ENCODE data around the gene KASH5.

KASH5 gene

DNA sequence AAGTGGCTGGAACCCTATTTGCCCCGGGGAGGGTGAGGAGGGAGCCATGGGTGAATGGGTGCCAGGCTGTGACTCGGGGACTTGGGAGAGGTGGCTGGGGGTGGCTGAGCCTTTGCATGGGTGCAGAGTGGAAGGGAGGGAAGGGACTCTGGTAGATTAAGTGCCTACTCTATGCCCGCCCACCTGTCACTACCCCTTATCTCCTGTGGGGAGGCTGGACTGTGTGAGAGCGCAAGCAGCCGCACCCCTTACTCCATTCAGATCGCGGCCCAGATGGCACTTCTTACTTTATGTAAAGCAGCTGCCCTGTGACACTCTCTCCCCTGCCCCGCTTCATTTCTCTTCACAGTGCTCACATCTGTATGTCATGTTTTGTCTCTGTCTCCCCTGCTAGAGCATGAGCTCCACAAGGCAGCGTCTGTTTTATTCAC is 2.9 kb downstream of the KASH5 start:
- H3K36me3 ChIP-seq (ENCODE audit: insufficient read depth, insufficient read length, low read length): no peaks in the 10 kb centered on the region
- H3K4me3 ChIP-seq (ENCODE audit: insufficient read length, low read depth): no peak overlapping the region
- no peak for DNase-seq (ENCODE audit: low read depth, low spot score)
- peaks cover 14% of the 10 kb centered on the region for H3K4me1 ChIP-seq (ENCODE audit: insufficient read depth, insufficient read length)
- H3K9me3 ChIP-seq (ENCODE audit: insufficient read depth, low read length): no peaks in the 10 kb centered on the region
- no peak overlapping the region for H3K9ac ChIP-seq (ENCODE audit: insufficient read length, low read depth)
- no peaks in the 10 kb centered on the region for H3K27me3 ChIP-seq (ENCODE audit: insufficient read depth, insufficient read length)
- TF ChIP-seq SUZ12 (IDR thresholded peaks at IDR 0.05; ENCODE audit: extremely low read depth, insufficient read depth, insufficient read length) (no peak), YY1 (IDR thresholded peaks at IDR 0.05; ENCODE audit: insufficient read depth, insufficient read length) (no peak), ZNF274 (IDR thresholded peaks at IDR 0.05; ENCODE audit: low read depth, low read length) (no peak)

DNA sequence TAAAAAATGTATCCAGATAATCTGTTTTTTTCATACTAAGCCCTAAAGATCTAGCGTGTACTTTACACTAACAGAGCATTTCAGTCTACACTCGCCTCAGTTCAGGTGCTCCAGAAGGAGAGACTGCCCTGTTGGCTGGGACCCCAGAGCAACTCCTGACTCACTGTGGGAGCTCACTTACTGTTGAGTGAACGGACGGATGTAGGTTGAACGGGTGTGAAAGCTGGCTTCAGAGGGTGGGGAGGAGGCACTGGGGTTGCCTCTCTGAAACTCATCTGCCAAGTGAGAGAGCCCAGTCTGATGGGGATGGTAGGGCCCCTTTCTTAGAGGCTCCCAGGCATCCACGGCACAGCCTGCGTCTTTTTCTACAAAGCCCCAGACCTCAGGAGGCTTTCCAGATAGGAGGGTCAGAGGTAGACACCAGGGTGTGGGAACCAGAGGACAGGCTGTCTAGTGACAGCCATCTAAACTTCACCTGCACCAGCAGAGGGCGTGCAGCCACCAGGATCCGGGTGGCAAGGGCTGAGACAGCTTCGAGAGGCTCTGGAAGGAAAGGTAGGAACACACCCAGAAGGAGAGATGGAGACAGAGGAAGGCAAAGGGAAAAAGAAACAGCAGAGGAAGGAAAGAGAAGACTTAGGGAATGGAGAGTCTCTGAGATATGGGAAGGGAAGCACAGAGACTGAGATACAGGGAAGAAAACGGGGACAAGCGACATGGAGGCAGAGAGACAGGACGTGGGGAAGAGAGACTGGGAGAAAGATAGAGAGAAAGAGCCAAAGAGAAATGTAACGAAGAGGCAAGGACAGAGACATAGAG is 3.7 kb downstream of the KASH5 start:
- TF ChIP-seq YY1 (IDR thresholded peaks at IDR 0.05; ENCODE audit: insufficient read depth, insufficient read length): no peak
- TF ChIP-seq ZNF274 (IDR thresholded peaks at IDR 0.05; ENCODE audit: low read depth, low read length): no peak
- TF ChIP-seq SUZ12 (IDR thresholded peaks at IDR 0.05; ENCODE audit: extremely low read depth, insufficient read depth, insufficient read length): no peak
- H3K4me3 ChIP-seq (ENCODE audit: insufficient read length, low read depth): no peak overlapping the region
- no peaks in the 10 kb centered on the region for H3K9me3 ChIP-seq (ENCODE audit: insufficient read depth, low read length)
- no peaks in the 10 kb centered on the region for H3K36me3 ChIP-seq (ENCODE audit: insufficient read depth, insufficient read length, low read length)
- peaks cover 14% of the 10 kb centered on the region for H3K4me1 ChIP-seq (ENCODE audit: insufficient read depth, insufficient read length)
- DNase-seq (ENCODE audit: low read depth, low spot score): peak; percentile 40
- H3K27me3 ChIP-seq (ENCODE audit: insufficient read depth, insufficient read length): no peaks in the 10 kb centered on the region
- H3K9ac ChIP-seq (ENCODE audit: insufficient read length, low read depth): no peak overlapping the region

DNA sequence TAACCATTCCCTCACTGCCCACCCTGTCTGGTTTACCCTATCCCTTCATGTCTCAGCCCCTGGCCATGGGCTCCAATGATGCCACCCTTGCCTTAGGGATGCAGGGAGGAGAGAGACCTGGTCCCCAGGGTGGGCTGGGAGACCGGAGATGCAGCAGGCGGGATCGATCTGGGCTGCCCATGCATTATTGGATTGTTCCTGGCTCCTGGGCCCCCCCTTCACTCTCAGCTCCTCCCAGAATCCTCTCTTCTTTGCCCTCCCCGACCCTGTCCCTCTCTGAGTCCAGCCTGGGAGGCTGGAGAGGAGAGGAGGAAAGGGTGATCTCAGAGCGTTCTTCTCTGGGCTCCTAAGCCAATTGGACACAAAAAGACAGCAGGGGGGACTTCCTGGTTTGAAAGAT is 5.8 kb downstream of the KASH5 start:
- Histone ChIP-seq H3K4me1 (ENCODE audit: insufficient read depth, insufficient read length) (peaks cover 22% of the 10 kb centered on the region), H3K9me3 (ENCODE audit: insufficient read depth, low read length) (no peaks in the 10 kb centered on the region), H3K36me3 (ENCODE audit: insufficient read depth, insufficient read length, low read length) (no peaks in the 10 kb centered on the region), H3K9ac (ENCODE audit: insufficient read length, low read depth) (no peak overlapping the region), H3K4me3 (ENCODE audit: insufficient read length, low read depth) (no peak overlapping the region), H3K27me3 (ENCODE audit: insufficient read depth, insufficient read length) (no peaks in the 10 kb centered on the region)
- no peak for DNase-seq (ENCODE audit: low read depth, low spot score)
- TF ChIP-seq YY1 (IDR thresholded peaks at IDR 0.05; ENCODE audit: insufficient read depth, insufficient read length) (no peak), SUZ12 (IDR thresholded peaks at IDR 0.05; ENCODE audit: extremely low read depth, insufficient read depth, insufficient read length) (no peak), ZNF274 (IDR thresholded peaks at IDR 0.05; ENCODE audit: low read depth, low read length) (no peak)

DNA sequence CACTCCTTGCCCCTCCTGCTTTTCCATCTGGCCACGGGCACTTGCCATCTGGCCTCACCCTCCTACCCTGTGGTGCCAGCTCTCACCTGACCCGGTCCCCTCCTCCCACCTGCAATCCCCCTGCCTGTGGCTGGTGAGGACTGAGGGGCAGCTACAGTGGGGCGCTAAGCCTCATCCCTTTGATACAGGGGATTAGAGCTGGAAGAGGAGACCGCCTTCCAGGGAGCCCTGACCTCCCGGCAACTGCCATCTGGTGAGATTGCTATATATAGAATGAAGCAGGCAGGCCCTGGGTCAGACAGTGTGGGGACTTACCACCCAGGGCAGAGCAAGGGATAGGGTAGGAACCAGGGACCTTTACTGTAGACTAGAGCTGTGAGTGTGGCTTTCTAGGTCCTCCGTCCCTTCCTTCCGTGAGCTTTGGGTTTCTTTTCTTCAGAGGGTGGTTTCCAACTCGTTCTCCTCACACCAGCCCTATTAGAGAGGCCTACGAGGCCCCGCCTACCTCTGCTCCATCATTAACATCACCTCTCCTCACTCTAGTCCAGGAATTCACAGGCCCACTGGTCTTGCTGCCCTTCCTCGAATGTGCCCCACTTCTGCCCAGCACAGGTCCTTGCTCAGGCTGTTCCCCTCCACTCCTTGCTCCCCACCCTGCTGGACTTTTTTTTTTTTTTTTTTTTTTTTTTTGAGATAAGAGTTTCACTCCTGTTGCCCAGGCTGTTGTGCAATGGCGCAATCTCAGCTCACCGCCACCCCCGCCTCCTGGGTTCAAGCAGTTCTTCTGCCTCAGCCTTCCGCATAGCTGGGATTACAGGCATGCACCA is 7.7 kb downstream of the KASH5 start:
- Histone ChIP-seq H3K36me3 (ENCODE audit: insufficient read depth, insufficient read length, low read length) (no peaks in the 10 kb centered on the region), H3K4me3 (ENCODE audit: insufficient read length, low read depth) (no peak overlapping the region), H3K9me3 (ENCODE audit: insufficient read depth, low read length) (no peaks in the 10 kb centered on the region), H3K4me1 (ENCODE audit: insufficient read depth, insufficient read length) (peaks cover 28% of the 10 kb centered on the region), H3K9ac (ENCODE audit: insufficient read length, low read depth) (no peak overlapping the region), H3K27me3 (ENCODE audit: insufficient read depth, insufficient read length) (no peaks in the 10 kb centered on the region)
- DNase-seq (ENCODE audit: low read depth, low spot score): no peak
- no peak for TF ChIP-seq ZNF274 (IDR thresholded peaks at IDR 0.05; ENCODE audit: low read depth, low read length)
- no peak for TF ChIP-seq SUZ12 (IDR thresholded peaks at IDR 0.05; ENCODE audit: extremely low read depth, insufficient read depth, insufficient read length)
- no peak for TF ChIP-seq YY1 (IDR thresholded peaks at IDR 0.05; ENCODE audit: insufficient read depth, insufficient read length)

DNA sequence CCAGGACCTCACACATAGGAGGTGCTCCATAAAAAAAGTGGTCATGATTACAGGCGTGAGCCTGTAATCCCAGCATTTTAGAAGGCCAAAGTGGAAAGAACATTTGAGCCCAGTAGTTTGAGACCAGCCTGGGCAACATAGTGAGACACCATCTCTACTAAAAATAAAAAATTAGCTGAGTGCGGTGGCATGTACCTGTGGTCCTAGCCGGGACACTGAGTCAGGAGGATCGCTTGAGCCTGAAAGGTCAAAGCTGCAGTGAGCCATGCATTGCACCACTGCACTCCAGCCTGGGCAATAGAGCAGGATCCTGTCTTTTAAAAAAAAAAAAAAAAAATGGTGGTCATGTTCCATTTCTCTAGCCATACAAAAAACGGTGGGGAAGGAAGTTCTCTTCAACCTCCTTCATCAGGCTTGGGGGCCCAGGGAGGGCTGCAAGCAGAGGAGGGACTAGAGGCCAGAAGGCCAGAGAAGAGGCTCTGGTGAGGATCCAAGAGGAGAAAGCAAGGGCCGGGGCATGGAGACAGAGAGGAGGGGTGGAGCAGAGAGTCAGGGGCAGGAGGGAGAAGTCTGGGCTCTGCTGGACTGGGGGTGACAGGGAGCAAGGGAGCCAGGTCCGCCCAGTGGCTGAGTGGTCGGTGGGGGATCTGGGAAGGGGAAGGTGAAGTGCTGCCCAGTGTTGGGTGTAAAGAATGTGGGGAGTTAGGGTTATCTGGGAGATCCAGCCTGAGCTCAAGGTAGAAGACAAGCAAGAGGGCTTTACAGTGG is 8.9 kb downstream of the KASH5 start:
- H3K4me1 ChIP-seq (ENCODE audit: insufficient read depth, insufficient read length): peaks cover 26% of the 10 kb centered on the region
- no peak for DNase-seq (ENCODE audit: low read depth, low spot score)
- TF ChIP-seq ZNF274 (IDR thresholded peaks at IDR 0.05; ENCODE audit: low read depth, low read length): no peak
- TF ChIP-seq SUZ12 (IDR thresholded peaks at IDR 0.05; ENCODE audit: extremely low read depth, insufficient read depth, insufficient read length): no peak
- no peak for TF ChIP-seq YY1 (IDR thresholded peaks at IDR 0.05; ENCODE audit: insufficient read depth, insufficient read length)
- H3K4me3 ChIP-seq (ENCODE audit: insufficient read length, low read depth): no peak overlapping the region
- no peaks in the 10 kb centered on the region for H3K9me3 ChIP-seq (ENCODE audit: insufficient read depth, low read length)
- H3K27me3 ChIP-seq (ENCODE audit: insufficient read depth, insufficient read length): no peaks in the 10 kb centered on the region
- H3K36me3 ChIP-seq (ENCODE audit: insufficient read depth, insufficient read length, low read length): no peaks in the 10 kb centered on the region
- H3K9ac ChIP-seq (ENCODE audit: insufficient read length, low read depth): no peak overlapping the region

DNA sequence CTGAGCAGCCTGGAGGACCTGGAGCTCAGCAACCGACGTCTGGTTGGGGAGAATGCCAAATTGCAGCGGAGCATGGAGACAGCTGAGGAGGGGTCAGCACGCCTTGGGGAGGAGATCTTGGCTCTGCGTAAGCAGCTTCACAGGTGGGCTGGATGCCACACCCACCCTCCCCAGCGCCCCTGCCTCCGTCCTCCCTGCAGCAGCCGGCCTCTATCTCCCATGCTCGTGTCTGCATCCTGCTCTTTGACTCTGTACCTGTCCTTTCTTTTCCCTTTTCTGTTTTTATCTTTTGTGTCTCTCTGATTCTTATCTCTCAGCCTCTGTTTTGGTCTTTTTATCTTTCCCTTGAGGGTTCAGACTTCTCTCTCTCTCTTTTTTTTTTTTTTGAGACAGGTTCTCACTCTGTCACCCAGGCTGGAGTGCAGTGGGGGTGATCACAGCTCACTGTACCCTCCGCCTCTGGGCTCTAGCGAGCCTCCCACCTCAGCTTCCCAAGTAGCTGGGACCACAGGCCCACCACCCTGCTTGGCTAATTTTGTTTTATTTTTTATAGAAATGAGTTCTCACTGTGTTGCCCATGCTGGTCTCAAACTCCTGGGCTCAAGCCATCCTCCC is 10.1 kb downstream of the KASH5 start:
- no peak for DNase-seq (ENCODE audit: low read depth, low spot score)
- no peaks in the 10 kb centered on the region for H3K27me3 ChIP-seq (ENCODE audit: insufficient read depth, insufficient read length)
- no peak for TF ChIP-seq SUZ12 (IDR thresholded peaks at IDR 0.05; ENCODE audit: extremely low read depth, insufficient read depth, insufficient read length)
- TF ChIP-seq ZNF274 (IDR thresholded peaks at IDR 0.05; ENCODE audit: low read depth, low read length): no peak
- TF ChIP-seq YY1 (IDR thresholded peaks at IDR 0.05; ENCODE audit: insufficient read depth, insufficient read length): no peak
- H3K4me1 ChIP-seq (ENCODE audit: insufficient read depth, insufficient read length): peaks cover 23% of the 10 kb centered on the region
- H3K9me3 ChIP-seq (ENCODE audit: insufficient read depth, low read length): no peaks in the 10 kb centered on the region
- H3K9ac ChIP-seq (ENCODE audit: insufficient read length, low read depth): no peak overlapping the region
- no peak overlapping the region for H3K4me3 ChIP-seq (ENCODE audit: insufficient read length, low read depth)
- no peaks in the 10 kb centered on the region for H3K36me3 ChIP-seq (ENCODE audit: insufficient read depth, insufficient read length, low read length)

All from NT2/D1 (cell line).